Breast epithelium (tissue), 4 donors: ENCODE data around the gene ARPIN. TPM values are rescaled to one million over a fixed set of nuclear protein-coding genes. Genes with fewer than 3 reads are reported as not detected.
"Not testable (repeated sequence)": the region's sequence is repeated elsewhere in the genome, so short reads cannot be mapped to it uniquely, and the experiment has no call there.

Experiments used
- DNase-seq, 2 donors: peaks; one replicate each; pipeline ENCODE4 v3.0.0-alpha.2; 2019; ENCODE audit warnings: low spot score in 2 of 2
- H3K27ac ChIP-seq, 2 donors: fragments of 200-600 bp; sonication (generic) in 1 of 2; one replicate each; pipeline ENCODE4 v1.5.1; 2016 to 2019; ENCODE audit warnings: mild to moderate bottlenecking in 1 of 2
- H3K27me3 ChIP-seq, 2 donors: fragments of 200-600 bp; sonication (generic) in 1 of 2; one replicate each; pipeline versions ENCODE4 v1.5.1 to v1.6.0; 2017 to 2019; ENCODE audit warnings: control low read depth in 1 of 2, mild to moderate bottlenecking in 1 of 2
- H3K36me3 ChIP-seq: fragments of 200-600 bp; one replicate; pipeline ENCODE4 v1.5.1; 2019
- H3K4me1 ChIP-seq, 2 donors: fragments of 200-600 bp; sonication (generic); one replicate each; pipeline ENCODE4 v1.5.1; 2016 to 2019; ENCODE audit warnings: control low read depth in 1 of 2
- H3K4me3 ChIP-seq, 3 donors: fragments of 200-600 bp; sonication (generic); 1 replicate in 2 of 3; 2 replicates in 1 of 3; pipeline ENCODE4 v1.5.1; 2016 to 2019; ENCODE audit warnings: mild to moderate bottlenecking in 3 of 3, moderate library complexity in 2 of 3
- H3K9me3 ChIP-seq, 2 donors: fragments of 200-600 bp; sonication (generic) in 1 of 2; one replicate each; pipeline ENCODE4 v1.5.1; 2016 to 2019; ENCODE audit warnings: control low read depth in 1 of 2
- POLR2A ChIP-seq: fragments of 450-650 bp; IDR thresholded peaks from one replicate; pipeline ENCODE4 v1.6.1; 2016; ENCODE audit warnings: antibody characterized with exemption, mild to moderate bottlenecking, moderate library complexity
- POLR2AphosphoS5 ChIP-seq, 3 donors: sonication (generic); formaldehyde crosslinking; IDR thresholded peaks; one replicate each; pipeline ENCODE4 v1.6.1; 2017; ENCODE audit warnings: antibody characterized with exemption in 3 of 3
- intact Hi-C: fragments of 100-400 bp; cut with DNase I; formaldehyde crosslinking; loops from one replicate; pipeline ENCODE4 v1.15.1; 2023; ENCODE audit warnings: low total_unique reads
- total RNA-seq, 3 donors: library from RNA; depleted of rRNA; stranded (reverse); fragments of >200 nt; gene quantifications; one replicate each; pipeline ENCODE4 v1.1.0, GENCODE V29; 2016
- TF ChIP-seq, protein P1 (sequence below), 3 donors: fragments of 450-650 bp; IDR thresholded peaks; one replicate each; pipeline ENCODE4 v1.5.1; 2016 to 2017; ENCODE audit warnings: antibody characterized with exemption in 3 of 3, mild to moderate bottlenecking in 3 of 3, moderate library complexity in 3 of 3

The ARPIN gene
- total RNA-seq, 3 donors from 2014 or later: 14.6 to 22.3 (median 17.0) TPM

DNA sequence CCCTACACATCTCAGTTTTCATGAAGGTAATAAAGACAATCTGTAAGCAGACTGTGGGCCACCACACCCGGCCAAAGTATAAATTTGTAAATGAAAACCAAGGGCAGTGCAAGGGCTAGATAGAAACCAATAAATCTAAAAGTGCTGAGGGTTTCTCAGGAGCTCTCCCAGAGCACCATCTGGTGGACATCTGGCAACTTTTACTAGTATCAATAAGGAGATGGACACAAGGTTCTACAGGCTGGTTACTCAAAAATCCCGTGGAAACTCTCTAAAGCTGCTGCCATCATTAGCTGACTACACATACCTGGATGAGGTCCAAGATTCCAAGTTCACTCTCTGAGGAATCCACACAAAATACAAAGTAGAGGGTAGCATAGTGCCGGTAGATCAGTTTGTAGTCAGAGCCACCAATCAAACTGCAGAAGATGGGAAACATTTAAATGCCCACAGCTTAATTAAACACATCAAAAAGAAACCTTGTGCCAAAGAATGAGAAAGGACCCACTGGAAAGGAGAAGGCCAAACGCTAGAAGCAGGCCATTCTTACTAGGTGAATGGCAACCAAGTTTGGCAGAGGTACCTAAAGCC lies 24.4 kb downstream of the ARPIN start:
- Histone ChIP-seq H3K27ac (no peak overlapping the region), H3K4me1 (no peaks in the 10 kb centered on the region), H3K9me3 (no peaks in the 10 kb centered on the region), H3K4me3 (no peak overlapping the region), H3K27me3 (no peaks in the 10 kb centered on the region), H3K36me3 (no peaks in the 10 kb centered on the region)
- DNase-seq: no peak
- TF ChIP-seq POLR2AphosphoS5 (IDR thresholded peaks at IDR 0.05) (no peak), POLR2A (no peak)
- TF ChIP-seq, protein P1, sequence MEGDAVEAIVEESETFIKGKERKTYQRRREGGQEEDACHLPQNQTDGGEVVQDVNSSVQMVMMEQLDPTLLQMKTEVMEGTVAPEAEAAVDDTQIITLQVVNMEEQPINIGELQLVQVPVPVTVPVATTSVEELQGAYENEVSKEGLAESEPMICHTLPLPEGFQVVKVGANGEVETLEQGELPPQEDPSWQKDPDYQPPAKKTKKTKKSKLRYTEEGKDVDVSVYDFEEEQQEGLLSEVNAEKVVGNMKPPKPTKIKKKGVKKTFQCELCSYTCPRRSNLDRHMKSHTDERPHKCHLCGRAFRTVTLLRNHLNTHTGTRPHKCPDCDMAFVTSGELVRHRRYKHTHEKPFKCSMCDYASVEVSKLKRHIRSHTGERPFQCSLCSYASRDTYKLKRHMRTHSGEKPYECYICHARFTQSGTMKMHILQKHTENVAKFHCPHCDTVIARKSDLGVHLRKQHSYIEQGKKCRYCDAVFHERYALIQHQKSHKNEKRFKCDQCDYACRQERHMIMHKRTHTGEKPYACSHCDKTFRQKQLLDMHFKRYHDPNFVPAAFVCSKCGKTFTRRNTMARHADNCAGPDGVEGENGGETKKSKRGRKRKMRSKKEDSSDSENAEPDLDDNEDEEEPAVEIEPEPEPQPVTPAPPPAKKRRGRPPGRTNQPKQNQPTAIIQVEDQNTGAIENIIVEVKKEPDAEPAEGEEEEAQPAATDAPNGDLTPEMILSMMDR (IDR thresholded peaks at IDR 0.05): peak in 2 of 3 donors; percentile 13 to 35
- intact Hi-C loops: no loop called here

DNA sequence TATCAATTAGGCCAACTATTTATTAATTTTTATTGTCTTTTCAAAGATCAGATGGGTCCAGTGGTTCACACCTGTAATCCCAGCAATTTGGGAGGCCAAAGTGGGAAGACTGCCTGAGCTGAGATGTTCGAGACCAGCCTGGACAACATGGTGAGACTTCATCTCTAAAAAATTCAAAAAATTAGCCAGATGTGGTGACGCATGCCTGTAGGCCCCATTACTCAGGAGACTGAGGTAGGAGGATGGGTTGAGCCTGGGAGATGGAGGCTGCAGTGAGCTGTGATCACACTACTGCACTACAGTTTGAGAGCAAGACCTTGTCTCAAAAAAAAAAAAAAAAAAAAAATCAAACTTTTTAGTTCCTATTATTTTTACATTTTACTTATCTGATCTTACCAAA lies 27.1 kb downstream of the ARPIN start:
- H3K36me3 ChIP-seq: no peaks in the 10 kb centered on the region
- no peak for DNase-seq
- no peaks in the 10 kb centered on the region for H3K4me1 ChIP-seq
- no peak overlapping the region for H3K27ac ChIP-seq
- no peak overlapping the region for H3K4me3 ChIP-seq
- TF ChIP-seq POLR2AphosphoS5 (IDR thresholded peaks at IDR 0.05): no peak
- no peak for TF ChIP-seq POLR2A
- H3K9me3 ChIP-seq: no peaks in the 10 kb centered on the region
- H3K27me3 ChIP-seq: no peaks in the 10 kb centered on the region
- intact Hi-C loops: no loop called here

DNA sequence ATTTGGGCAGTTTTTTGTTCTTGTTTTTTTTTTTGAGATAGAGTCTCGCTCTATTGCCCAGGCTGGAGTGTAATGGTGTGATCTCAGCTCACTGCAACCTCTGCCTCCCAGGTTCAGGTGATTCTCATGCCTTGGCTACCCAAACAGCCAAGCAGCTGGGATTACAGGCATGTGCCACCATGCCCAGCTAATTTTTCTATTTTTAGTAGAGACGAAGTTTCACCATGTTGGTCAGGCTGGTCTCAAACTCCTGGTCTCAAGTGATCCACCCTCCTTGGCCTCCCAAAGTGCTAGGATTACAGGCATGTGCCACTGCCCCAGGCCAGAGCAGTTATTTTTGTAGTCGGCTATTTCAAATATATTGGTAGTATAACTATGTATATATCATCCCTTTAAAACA lies 27.6 kb downstream of the ARPIN start:
- H3K36me3 ChIP-seq, H3K27me3 ChIP-seq, H3K4me3 ChIP-seq, H3K4me1 ChIP-seq, DNase-seq, H3K27ac ChIP-seq, intact Hi-C loops, H3K9me3 ChIP-seq: not testable (repeated sequence)

DNA sequence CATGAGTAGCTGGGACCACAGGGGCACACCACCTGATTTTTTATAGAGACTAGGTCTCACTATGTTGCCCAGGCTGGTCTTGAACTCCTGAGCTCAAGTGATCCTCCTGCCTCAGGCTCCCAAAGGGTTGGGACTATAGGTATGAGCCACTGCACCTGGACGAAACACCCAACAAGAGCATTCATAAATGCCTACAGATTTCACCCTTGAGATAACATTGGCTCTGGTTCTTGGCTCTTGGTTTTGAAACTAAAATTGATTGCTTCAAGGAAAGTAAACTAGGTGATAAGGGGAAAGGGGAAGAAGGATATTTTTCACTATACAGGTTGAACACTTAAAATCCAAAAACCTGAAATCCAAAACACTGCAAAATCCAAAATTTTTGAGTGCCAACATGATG lies 29.2 kb downstream of the ARPIN start:
- Histone ChIP-seq H3K36me3 (no peaks in the 10 kb centered on the region), H3K9me3 (no peaks in the 10 kb centered on the region), H3K4me1 (no peaks in the 10 kb centered on the region), H3K27me3 (no peaks in the 10 kb centered on the region), H3K4me3 (no peak overlapping the region), H3K27ac (no peak overlapping the region)
- TF ChIP-seq POLR2AphosphoS5 (IDR thresholded peaks at IDR 0.05) (no peak), POLR2A (no peak)
- TF ChIP-seq, protein P1 (IDR thresholded peaks at IDR 0.05): no peak
- DNase-seq: no peak
- intact Hi-C loops: no loop called here

DNA sequence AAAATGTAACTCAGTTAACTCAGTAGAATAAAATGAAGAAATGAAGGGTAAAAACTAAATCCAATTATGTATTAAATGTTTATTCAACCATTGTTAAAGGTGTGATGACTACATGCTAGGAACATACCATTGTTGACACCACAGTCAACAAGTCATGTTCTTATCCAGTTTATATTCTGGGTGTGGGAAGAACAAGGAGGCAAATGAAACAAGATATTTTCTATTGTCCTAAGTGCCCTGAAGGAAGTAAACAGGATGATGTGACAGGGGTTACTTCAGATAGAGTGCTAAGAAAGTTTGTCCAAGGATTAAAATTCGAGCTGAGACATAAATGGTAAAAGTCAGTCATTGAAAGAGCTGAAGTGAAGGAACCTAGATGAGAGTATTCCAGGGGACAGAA lies 32.0 kb downstream of the ARPIN start:
- H3K27me3 ChIP-seq: no peaks in the 10 kb centered on the region
- no peak for TF ChIP-seq POLR2A
- TF ChIP-seq POLR2AphosphoS5 (IDR thresholded peaks at IDR 0.05): no peak
- TF ChIP-seq, protein P1 (IDR thresholded peaks at IDR 0.05): no peak
- H3K4me1 ChIP-seq: no peaks in the 10 kb centered on the region
- intact Hi-C loops: no loop called here
- H3K9me3 ChIP-seq: no peaks in the 10 kb centered on the region
- no peak overlapping the region for H3K4me3 ChIP-seq
- no peak overlapping the region for H3K27ac ChIP-seq
- no peak for DNase-seq
- no peaks in the 10 kb centered on the region for H3K36me3 ChIP-seq

DNA sequence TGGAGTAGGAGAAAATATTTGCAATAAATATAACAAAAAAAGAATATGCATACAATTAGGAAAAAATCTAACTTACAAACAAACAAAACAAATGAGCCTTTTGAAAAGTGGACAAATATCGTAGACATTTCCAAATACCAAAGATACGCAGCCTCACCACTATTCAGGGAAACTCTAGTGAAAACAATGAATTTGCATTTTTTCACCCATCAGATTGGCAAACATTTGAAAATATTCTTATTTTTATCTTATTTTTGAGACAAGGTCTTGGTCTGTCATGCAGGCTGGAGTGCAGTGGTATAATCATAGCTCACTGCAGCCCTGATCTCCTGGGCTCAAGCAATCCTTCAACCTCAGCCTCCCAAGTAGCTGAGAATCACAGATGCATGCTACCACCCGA lies 34.4 kb downstream of the ARPIN start:
- TF ChIP-seq, protein P1 (IDR thresholded peaks at IDR 0.05): no peak
- TF ChIP-seq POLR2AphosphoS5 (IDR thresholded peaks at IDR 0.05): no peak
- TF ChIP-seq POLR2A: no peak
- no peak for DNase-seq
- no peaks in the 10 kb centered on the region for H3K36me3 ChIP-seq
- H3K4me3 ChIP-seq: no peak overlapping the region
- H3K9me3 ChIP-seq: no peaks in the 10 kb centered on the region
- no peak overlapping the region for H3K27ac ChIP-seq
- H3K4me1 ChIP-seq: no peaks in the 10 kb centered on the region
- intact Hi-C loops: loop anchor here (5.0 kb wide), 1 partner anchor 131 kb away; no protein-coding TSS in a partner anchor
- no peaks in the 10 kb centered on the region for H3K27me3 ChIP-seq
